Endothelial cell of umbilical vein (primary cell): ENCODE results near the gene MPL.

Experiments
- CTCF ChIP-seq, 2 donors: IDR thresholded peaks; 1 replicate in 1 of 2; 2 replicates in 1 of 2; pipeline ENCODE4 v1.5.1; 2011; ENCODE audit warnings: low read length in 2 of 2, mild to moderate bottlenecking in 2 of 2, moderate library complexity in 2 of 2, control low read depth in 1 of 2, inconsistent platforms in 1 of 2, low read depth in 1 of 2; ENCODE audit not compliant: insufficient read depth in 1 of 2; ENCODE audit errors: extremely low read depth in 1 of 2
- JUN ChIP-seq: IDR thresholded peaks from 2 replicates; pipeline ENCODE4 v1.6.1; 2011; ENCODE audit warnings: borderline replicate concordance, low read depth; ENCODE audit not compliant: insufficient read length, insufficient read depth
- MYC ChIP-seq: IDR thresholded peaks from one replicate; pipeline ENCODE4 v1.6.1; 2011; ENCODE audit warnings: mild to moderate bottlenecking, low read depth, low read length
- POLR2A ChIP-seq: IDR thresholded peaks from 2 replicates; pipeline ENCODE4 v1.6.1; 2012; ENCODE audit warnings: low read depth, mild to moderate bottlenecking, control low read depth, low read length
- TF ChIP-seq, protein P1 (sequence below): IDR thresholded peaks from 2 replicates; pipeline ENCODE4 v1.6.1; 2011; ENCODE audit not compliant: insufficient read depth, insufficient read length

GRCh38 chr1:43312663-43313515, 24.7 kb upstream of the MPL start:
- TF ChIP-seq MYC = no peak
- TF ChIP-seq POLR2A = peak; percentile 45
- TF ChIP-seq, protein P1, sequence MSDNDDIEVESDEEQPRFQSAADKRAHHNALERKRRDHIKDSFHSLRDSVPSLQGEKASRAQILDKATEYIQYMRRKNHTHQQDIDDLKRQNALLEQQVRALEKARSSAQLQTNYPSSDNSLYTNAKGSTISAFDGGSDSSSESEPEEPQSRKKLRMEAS = no peak
- TF ChIP-seq JUN = no peak
- TF ChIP-seq CTCF (IDR thresholded peaks at IDR 0.05; ENCODE audit: extremely low read depth in 1 of 2, insufficient read depth in 1 of 2, low read depth in 1 of 2, low read length in 2 of 2) = no peak
